ENCODE results near the gene HSPA1L.

- no peak for TF ChIP-seq CTCF (conservative IDR thresholded peaks at IDR 0.05; ENCODE audit: low read depth, low read length)
- no peak for TF ChIP-seq EZH2 (IDR thresholded peaks at IDR 0.05; ENCODE audit: borderline replicate concordance, low read depth, low read length, poor library complexity, severe bottlenecking)
Observed at GRCh38 chr6:31805939-31806469, 9.1 kb downstream of the HSPA1L start.
